Body of pancreas (tissue), 4 donors: Measurements from ENCODE around the gene AKNAD1. TPM values are rescaled to one million over a fixed set of nuclear protein-coding genes. Genes with fewer than 3 reads are reported as not detected.
"Not testable (repeated sequence)": the region's sequence is repeated elsewhere in the genome, so short reads cannot be mapped to it uniquely, and the experiment has no call there.

Source experiments
- ATAC-seq: fragments of 150-250 bp; one replicate; pipeline ENCODE4 v1.9.1; 2016
- DNase-seq, 4 donors: peaks; one replicate each; pipeline ENCODE4 v3.0.0-alpha.2; 2019
- H3K27ac ChIP-seq, 4 donors: fragments of 200-600 bp; sonication (generic); 1 replicate in 3 of 4; 2 replicates in 1 of 4; pipeline versions ENCODE4 v1.5.1 to v1.6.1; 2016 to 2019; ENCODE audit warnings: mild to moderate bottlenecking in 1 of 4, mixed read lengths in 1 of 4, moderate library complexity in 1 of 4
- H3K27me3 ChIP-seq, 2 donors: fragments of 200-600 bp; sonication (generic); one replicate each; pipeline ENCODE4 v1.6.0; 2016; ENCODE audit warnings: mild to moderate bottlenecking in 1 of 2
- H3K36me3 ChIP-seq, 2 donors: fragments of 200-600 bp; sonication (generic); replicated peaks in 1 of 2; 2 replicates each; pipeline ENCODE4 v1.5.1; 2016; ENCODE audit warnings: low read depth in 2 of 2; ENCODE audit not compliant: insufficient read depth in 1 of 2
- H3K4me1 ChIP-seq: fragments of 200-600 bp; sonication (generic); one replicate; pipeline ENCODE4 v1.6.0; 2016
- H3K4me3 ChIP-seq, 2 donors: fragments of 200-600 bp; sonication (generic); 1 replicate in 1 of 2; 2 replicates in 1 of 2; pipeline ENCODE4 v1.5.1; 2016 to 2019
- H3K9me3 ChIP-seq, 3 donors: fragments of 200-600 bp; sonication (generic); 1 replicate in 2 of 3; 2 replicates in 1 of 3; pipeline ENCODE4 v1.5.1; 2016
- POLR2A ChIP-seq, 3 donors: fragments of 450-650 bp; IDR thresholded peaks; one replicate each; pipeline ENCODE4 v1.6.1; 2016; ENCODE audit warnings: antibody characterized with exemption in 3 of 3, mild to moderate bottlenecking in 2 of 3
- WGBS, 2 donors: methylation state at CpG; one replicate each; pipeline ENCODE4 v1.1.5; 2017; 5-methylcytosine and 5-hydroxymethylcytosine counted together
- intact Hi-C: fragments of 100-400 bp; cut with DNase I; formaldehyde crosslinking; loops from one replicate; pipeline ENCODE4 v1.15.1; 2023
- total RNA-seq, 2 donors: library from RNA; depleted of rRNA; stranded (reverse); fragments of >200 nt; gene quantifications; one replicate each; pipeline ENCODE4 v1.1.0, GENCODE V29; 2016
- TF ChIP-seq, protein P1 (sequence below), 7 experiments: fragments of 450-650 bp in 4 of 7; fragments of 200-600 bp in 3 of 7; sonication (generic) in 3 of 7; IDR thresholded peaks; one replicate each; pipeline ENCODE4 v1.5.1; 2016 to 2019; ENCODE audit warnings: antibody characterized with exemption in 7 of 7

The AKNAD1 gene
- total RNA-seq, 2 donors from 2014 or later = not detected

DNA sequence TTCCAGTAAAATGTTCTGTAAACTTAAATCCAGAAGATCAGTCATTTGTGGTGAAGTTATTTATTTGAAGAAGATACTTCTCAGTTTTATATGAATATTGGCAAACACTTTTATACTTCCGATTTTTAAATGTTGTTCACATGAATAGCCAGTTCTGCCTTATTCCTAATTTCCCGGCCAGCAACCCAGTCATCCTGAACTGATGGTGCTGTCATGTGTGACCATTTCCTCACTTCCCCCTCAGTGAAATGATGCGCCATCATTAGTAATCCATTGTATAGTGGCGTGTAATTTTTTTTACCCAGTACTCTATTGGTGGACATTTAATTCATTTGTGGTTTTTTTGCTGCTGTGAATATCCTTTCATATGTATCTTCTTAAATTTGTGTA is 36.2 kb upstream of the AKNAD1 start:
- no peaks in the 10 kb centered on the region for H3K36me3 ChIP-seq
- WGBS, 2 donors = 84 to 91% methylated on average over 4 of the region's 4 CpGs
- no peaks in the 10 kb centered on the region for H3K27me3 ChIP-seq
- H3K4me3 ChIP-seq = no peak overlapping the region
- TF ChIP-seq, protein P1, sequence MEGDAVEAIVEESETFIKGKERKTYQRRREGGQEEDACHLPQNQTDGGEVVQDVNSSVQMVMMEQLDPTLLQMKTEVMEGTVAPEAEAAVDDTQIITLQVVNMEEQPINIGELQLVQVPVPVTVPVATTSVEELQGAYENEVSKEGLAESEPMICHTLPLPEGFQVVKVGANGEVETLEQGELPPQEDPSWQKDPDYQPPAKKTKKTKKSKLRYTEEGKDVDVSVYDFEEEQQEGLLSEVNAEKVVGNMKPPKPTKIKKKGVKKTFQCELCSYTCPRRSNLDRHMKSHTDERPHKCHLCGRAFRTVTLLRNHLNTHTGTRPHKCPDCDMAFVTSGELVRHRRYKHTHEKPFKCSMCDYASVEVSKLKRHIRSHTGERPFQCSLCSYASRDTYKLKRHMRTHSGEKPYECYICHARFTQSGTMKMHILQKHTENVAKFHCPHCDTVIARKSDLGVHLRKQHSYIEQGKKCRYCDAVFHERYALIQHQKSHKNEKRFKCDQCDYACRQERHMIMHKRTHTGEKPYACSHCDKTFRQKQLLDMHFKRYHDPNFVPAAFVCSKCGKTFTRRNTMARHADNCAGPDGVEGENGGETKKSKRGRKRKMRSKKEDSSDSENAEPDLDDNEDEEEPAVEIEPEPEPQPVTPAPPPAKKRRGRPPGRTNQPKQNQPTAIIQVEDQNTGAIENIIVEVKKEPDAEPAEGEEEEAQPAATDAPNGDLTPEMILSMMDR (IDR thresholded peaks at IDR 0.05) = no peak
- TF ChIP-seq POLR2A (IDR thresholded peaks at IDR 0.05) = no peak
- ATAC-seq (no peak), DNase-seq (no peak)
- no peaks in the 10 kb centered on the region for H3K4me1 ChIP-seq
- no peaks in the 10 kb centered on the region for H3K9me3 ChIP-seq
- intact Hi-C loops = loop anchor here (10.0 kb wide), 1 partner anchor 378 kb away; no protein-coding TSS in a partner anchor
- no peak overlapping the region for H3K27ac ChIP-seq

DNA sequence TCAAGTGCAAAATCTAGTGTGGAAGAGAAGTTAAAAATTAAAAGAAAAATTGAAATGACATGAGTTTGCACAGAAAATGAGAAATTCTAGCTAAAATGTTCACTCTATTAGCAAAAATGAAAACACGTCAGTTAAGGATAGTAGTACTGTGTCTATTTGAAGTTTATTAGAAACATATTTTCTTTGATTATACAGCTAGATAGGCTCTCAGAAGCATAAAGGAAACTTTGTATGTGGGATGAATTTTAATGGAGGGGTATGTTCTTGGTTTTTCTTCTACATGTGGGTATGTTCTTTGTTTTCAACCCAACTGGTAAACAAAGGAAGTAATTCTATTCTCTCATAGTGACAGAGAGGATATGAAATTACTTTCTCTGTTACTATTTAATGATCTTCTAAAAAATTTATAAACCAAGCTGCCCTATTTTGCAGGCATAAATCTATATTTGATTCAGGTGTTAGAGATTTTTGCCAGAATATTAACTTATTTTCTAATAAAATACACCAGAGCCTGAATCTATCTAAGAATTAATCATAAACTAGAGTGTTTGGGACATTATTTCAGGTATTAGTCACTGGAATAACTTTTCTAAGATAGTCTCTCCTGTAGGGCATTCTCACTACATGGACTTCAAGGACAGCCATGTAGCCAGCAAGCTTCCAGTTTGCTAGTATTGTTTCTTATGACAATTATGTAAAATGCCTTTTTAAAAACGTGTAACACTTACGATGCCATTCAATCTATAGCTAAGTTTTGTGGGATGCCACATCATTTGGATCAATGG is 35.7 kb upstream of the AKNAD1 start:
- intact Hi-C loops = loop anchor here (10.0 kb wide), 1 partner anchor 378 kb away; no protein-coding TSS in a partner anchor
- 42% methylated on average over 3 of the region's 3 CpGs for WGBS, 2 donors

DNA sequence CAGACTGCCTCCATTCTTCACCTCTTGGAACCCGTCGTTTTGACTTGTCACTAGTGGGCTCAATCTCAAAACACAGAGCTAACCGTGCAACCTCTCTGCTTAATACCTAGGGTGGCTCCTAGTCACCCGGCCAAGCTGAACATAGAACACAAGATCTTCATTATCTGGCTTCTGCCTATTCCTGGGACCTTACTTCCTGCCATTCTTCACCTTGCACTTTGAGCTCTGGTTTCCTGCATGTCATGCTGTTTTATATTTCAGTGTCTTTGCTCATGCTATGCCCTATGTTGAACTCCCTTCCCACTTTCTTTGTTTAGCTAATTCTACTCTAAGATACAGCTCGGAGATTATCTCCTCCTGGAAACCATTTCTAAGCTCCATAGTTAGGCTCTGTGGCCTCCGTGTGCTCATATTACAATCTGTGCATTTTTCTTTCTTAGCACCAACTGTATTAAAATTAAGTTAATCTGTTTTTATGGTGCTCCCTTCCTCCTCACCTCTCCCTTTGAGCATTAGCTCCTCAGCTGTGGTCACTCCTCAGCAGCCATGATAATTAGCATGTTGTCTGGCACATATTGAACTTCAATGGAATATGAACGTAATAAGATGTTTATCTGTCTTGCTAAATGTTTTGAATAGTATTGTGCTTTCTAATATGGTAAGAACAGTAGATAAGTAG is 33.0 kb upstream of the AKNAD1 start:
- DNase-seq (no peak), ATAC-seq (no peak)
- 74% methylated on average over 7 of the region's 7 CpGs for WGBS, 2 donors
- no peak overlapping the region for H3K4me3 ChIP-seq
- H3K27ac ChIP-seq = no peak overlapping the region
- H3K27me3 ChIP-seq = no peaks in the 10 kb centered on the region
- no peaks in the 10 kb centered on the region for H3K36me3 ChIP-seq
- no peaks in the 10 kb centered on the region for H3K4me1 ChIP-seq
- TF ChIP-seq POLR2A (IDR thresholded peaks at IDR 0.05) = no peak
- TF ChIP-seq, protein P1 (IDR thresholded peaks at IDR 0.05) = no peak
- intact Hi-C loops = loop anchor here (10.0 kb wide), 1 partner anchor 375 kb away; no protein-coding TSS in a partner anchor
- no peaks in the 10 kb centered on the region for H3K9me3 ChIP-seq

More for the DNA sequence above, 35.7 kb upstream of the AKNAD1 start:
- Histone ChIP-seq H3K4me1 (no peaks in the 10 kb centered on the region), H3K27me3 (no peaks in the 10 kb centered on the region), H3K36me3 (no peaks in the 10 kb centered on the region), H3K27ac (no peak overlapping the region), H3K9me3 (no peaks in the 10 kb centered on the region), H3K4me3 (no peak overlapping the region)
- ATAC-seq = no peak
- TF ChIP-seq POLR2A (IDR thresholded peaks at IDR 0.05) = no peak
- TF ChIP-seq, protein P1 (IDR thresholded peaks at IDR 0.05) = no peak
- no peak for DNase-seq

DNA sequence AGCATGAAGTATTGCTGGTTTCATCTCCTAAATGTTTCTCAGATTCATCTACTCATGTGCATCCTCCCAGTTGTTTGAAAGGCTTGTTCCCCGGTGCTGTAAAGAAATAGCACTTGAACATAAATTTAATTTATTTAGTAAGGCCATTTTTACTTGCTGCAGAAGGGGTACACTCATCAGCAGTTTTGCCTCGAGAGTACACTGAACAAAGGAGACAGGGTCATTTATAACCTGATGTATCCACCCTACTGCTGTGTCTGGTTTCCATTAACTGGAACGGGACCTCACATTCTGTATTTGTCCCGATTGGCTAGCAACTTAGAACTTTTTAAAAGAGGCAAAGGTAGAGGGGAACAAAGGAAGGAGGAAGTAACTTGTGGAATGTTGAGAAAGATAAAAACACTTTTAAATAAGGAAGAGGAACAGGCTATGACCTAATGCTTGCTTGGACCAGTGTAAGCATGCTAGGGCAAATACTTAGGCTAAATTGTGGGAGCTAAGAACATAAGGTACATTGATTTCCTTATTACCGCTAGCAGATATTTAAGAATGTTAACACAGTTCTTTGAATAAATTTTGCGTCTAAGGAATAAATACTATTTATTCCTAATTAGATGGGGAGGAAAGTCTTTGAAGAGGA is 32.2 kb upstream of the AKNAD1 start:
- ATAC-seq, H3K36me3 ChIP-seq, H3K4me3 ChIP-seq, H3K4me1 ChIP-seq, H3K27me3 ChIP-seq, DNase-seq, H3K9me3 ChIP-seq, intact Hi-C loops, H3K27ac ChIP-seq: not testable (repeated sequence)
- WGBS, 2 donors = 56 to 59% methylated on average over 6 of the region's 6 CpGs

DNA sequence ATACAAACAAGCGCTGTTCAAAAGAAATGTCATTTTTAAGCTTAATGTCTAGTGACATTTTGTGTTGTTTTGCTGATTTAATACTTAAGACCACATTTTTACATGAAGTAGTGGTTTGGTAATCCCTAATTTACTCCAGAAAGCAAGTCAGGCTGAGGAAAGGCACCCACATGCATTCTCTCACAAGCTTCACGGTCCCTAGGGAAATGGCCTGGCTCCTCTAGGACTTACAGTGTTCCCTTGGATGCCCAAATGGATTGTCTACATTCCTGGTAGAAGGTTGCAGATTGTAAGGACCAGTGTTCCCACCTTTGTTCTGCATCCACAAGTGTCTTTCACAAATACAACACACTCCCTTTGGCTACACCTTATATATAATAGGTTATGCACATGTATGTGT is 29.4 kb upstream of the AKNAD1 start:
- no peak overlapping the region for H3K4me3 ChIP-seq
- no peaks in the 10 kb centered on the region for H3K4me1 ChIP-seq
- WGBS, 2 donors = 95 to 99% methylated on average over 2 of the region's 2 CpGs

More for the DNA sequence above, 29.4 kb upstream of the AKNAD1 start:
- ATAC-seq (no peak), DNase-seq (no peak)
- H3K27ac ChIP-seq = no peak overlapping the region
- no peaks in the 10 kb centered on the region for H3K36me3 ChIP-seq
- no peaks in the 10 kb centered on the region for H3K27me3 ChIP-seq
- TF ChIP-seq, protein P1 (IDR thresholded peaks at IDR 0.05) = no peak
- no peak for TF ChIP-seq POLR2A (IDR thresholded peaks at IDR 0.05)
- intact Hi-C loops = no loop called here
- no peaks in the 10 kb centered on the region for H3K9me3 ChIP-seq
